ENCODE data around the gene PTBP3. TPM values are rescaled to one million over a fixed set of nuclear protein-coding genes. Genes with fewer than 3 reads are reported as not detected.

PTBP3 gene
- total and polyA plus RNA-seq, 2 of the 13 experiments (the other 11 are each of a cell fraction or from before 2014, with no cell fraction given), result 52.8 to 61.1 TPM

DNA sequence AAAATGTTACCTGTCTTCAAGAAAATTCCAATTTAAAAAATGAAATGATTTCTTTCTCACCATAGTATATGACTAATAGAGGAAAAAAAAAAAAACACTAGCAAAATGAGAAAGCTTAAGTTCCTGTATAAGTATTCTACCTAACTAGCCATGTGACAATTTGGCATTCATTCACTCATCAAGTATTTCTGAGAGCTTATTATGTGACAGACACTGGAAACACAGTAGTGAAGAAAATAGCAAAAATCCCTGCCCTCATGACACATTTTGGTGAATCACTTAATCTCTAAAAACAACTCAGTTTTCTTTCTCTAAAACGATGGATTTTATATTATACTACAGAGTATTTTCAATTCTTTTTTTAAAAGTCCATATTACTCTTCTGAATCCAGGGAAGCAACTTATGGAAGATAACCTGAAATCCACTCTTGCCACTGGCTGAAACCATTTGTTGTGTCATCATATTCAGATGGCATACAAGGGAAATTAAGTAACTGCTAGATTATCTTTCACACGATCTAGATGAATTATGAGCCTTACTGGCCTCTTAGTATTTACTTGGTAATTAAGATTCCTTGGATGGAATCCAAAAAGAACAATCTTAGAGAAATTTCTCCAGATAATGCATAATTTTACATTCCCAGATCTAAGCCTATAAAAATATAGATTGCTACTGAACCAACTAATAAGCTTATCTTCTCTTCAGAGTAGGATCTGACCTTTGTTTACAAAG, 5.5 kb downstream of the PTBP3 start (continued):
- TF ChIP-seq, protein P1, sequence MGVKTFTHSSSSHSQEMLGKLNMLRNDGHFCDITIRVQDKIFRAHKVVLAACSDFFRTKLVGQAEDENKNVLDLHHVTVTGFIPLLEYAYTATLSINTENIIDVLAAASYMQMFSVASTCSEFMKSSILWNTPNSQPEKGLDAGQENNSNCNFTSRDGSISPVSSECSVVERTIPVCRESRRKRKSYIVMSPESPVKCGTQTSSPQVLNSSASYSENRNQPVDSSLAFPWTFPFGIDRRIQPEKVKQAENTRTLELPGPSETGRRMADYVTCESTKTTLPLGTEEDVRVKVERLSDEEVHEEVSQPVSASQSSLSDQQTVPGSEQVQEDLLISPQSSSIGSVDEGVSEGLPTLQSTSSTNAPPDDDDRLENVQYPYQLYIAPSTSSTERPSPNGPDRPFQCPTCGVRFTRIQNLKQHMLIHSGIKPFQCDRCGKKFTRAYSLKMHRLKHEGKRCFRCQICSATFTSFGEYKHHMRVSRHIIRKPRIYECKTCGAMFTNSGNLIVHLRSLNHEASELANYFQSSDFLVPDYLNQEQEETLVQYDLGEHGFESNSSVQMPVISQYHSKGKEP (CRISPR knock-in tag; IDR thresholded peaks at IDR 0.05), result no peak
- no peak for TF ChIP-seq ZNF598 (CRISPR knock-in tag; IDR thresholded peaks at IDR 0.05; ENCODE audit: borderline replicate concordance)

DNA sequence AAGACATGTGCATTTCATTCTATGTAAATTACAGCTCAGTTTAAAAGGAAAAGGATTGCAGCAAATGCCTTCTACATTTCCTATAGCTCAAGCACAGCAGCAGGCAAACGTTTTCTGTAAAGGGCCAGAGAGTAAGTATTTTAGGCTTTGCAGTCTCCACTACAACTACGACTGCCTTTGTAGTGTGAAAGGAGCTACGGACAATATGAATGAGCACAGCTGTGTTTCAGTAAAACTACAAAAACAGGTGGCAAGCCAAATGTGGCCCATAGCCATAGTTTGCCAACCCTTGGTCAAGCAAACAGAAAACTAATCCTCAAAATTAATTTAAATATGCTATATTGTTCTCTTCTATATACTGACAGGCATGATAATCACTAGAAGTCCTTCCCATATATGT, 7.2 kb downstream of the PTBP3 start:
- no peak for FAIRE-seq
- no peak overlapping the region for H3K9ac ChIP-seq (ENCODE audit: insufficient read depth, low read depth, low read length)
- no peak for DNase-seq (ENCODE audit: low spot score)
- peaks cover 98% of the 10 kb centered on the region for H3K79me2 ChIP-seq (ENCODE audit: insufficient read depth, low read length)
- peaks cover 38% of the 10 kb centered on the region for H4K20me1 ChIP-seq (ENCODE audit: insufficient read depth, low read length)
- H2AFZ ChIP-seq (ENCODE audit: low read length), result no peak overlapping the region
- H3K4me2 ChIP-seq (ENCODE audit: low read depth, low read length), result no peak overlapping the region
- H3K4me3 ChIP-seq (replicated peaks in 1 of 3; ENCODE audit: insufficient read depth in 1 of 3, low read depth in 2 of 3, low read length in 3 of 3), result no peak overlapping the region
- no peak for ATAC-seq
- no peaks in the 10 kb centered on the region for H3K27me3 ChIP-seq (ENCODE audit: control insufficient read depth in 1 of 2, insufficient read depth in 2 of 2, low read length in 2 of 2)
- intact Hi-C loops (cut with micrococcal nuclease; ENCODE audit: unreplicated experiment), result no loop called here
- peaks cover 97% of the 10 kb centered on the region for H3K4me1 ChIP-seq (ENCODE audit: insufficient read depth, low read length)
- peak overlapping the region; percentile 41 for H3K27ac ChIP-seq (ENCODE audit: extremely low read length, insufficient read depth, low read length)
- WGBS (ENCODE audit: low lambda C conversion rate), result 82% methylated on average over 3 of the region's 3 CpGs
- ChIA-PET CTCF (ENCODE audit: low intra/inter-chr PET ratio, low total read pairs) (no interaction called here), POLR2A (interaction anchor here (1.1 to 1.4 kb wide), 2 partner anchors 9 to 213 kb away, joined by 3 to 4 read pairs; no protein-coding TSS in a partner anchor)
- in situ Hi-C loops (cut with HindIII; ENCODE audit: extremely low pct_ligation_motif_present, low pct_unique_long_range_greater_than_20kb), result no loop called here
- peaks cover 3% of the 10 kb centered on the region in 2 experiments; a peak in 1 of 5 replicates for H3K36me3 ChIP-seq (replicated peaks in 1 of 2; ENCODE audit: control insufficient read depth in 1 of 2, insufficient read depth in 2 of 2, low read length in 2 of 2)
- no peaks in the 10 kb centered on the region for H3K9me3 ChIP-seq (ENCODE audit: low read length)
- no TSS peak for BruUV-seq (replicated peaks)
- TF ChIP-seq ZSCAN22 (CRISPR knock-in tag; IDR thresholded peaks at IDR 0.05) (no peak), ZNF572 (CRISPR knock-in tag; IDR thresholded peaks at IDR 0.05) (no peak), NONO (IDR thresholded peaks at IDR 0.05) (no peak), NONO (CRISPR knock-in tag; conservative IDR thresholded peaks at IDR 0.05) (no peak), ATF7 (IDR thresholded peaks at IDR 0.05) (no peak), ATF7 (CRISPR knock-in tag; IDR thresholded peaks at IDR 0.05) (no peak), ZNF12 (CRISPR knock-in tag; IDR thresholded peaks at IDR 0.05) (no peak), ZNF792 (CRISPR knock-in tag; IDR thresholded peaks at IDR 0.05) (no peak), FOXM1 (CRISPR knock-in tag; IDR thresholded peaks at IDR 0.05) (no peak)
- TF ChIP-seq, protein P2, sequence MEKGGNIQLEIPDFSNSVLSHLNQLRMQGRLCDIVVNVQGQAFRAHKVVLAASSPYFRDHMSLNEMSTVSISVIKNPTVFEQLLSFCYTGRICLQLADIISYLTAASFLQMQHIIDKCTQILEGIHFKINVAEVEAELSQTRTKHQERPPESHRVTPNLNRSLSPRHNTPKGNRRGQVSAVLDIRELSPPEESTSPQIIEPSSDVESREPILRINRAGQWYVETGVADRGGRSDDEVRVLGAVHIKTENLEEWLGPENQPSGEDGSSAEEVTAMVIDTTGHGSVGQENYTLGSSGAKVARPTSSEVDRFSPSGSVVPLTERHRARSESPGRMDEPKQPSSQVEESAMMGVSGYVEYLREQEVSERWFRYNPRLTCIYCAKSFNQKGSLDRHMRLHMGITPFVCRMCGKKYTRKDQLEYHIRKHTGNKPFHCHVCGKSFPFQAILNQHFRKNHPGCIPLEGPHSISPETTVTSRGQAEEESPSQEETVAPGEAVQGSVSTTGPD (CRISPR knock-in tag; IDR thresholded peaks at IDR 0.05), result no peak
- TF ChIP-seq, protein P3, sequence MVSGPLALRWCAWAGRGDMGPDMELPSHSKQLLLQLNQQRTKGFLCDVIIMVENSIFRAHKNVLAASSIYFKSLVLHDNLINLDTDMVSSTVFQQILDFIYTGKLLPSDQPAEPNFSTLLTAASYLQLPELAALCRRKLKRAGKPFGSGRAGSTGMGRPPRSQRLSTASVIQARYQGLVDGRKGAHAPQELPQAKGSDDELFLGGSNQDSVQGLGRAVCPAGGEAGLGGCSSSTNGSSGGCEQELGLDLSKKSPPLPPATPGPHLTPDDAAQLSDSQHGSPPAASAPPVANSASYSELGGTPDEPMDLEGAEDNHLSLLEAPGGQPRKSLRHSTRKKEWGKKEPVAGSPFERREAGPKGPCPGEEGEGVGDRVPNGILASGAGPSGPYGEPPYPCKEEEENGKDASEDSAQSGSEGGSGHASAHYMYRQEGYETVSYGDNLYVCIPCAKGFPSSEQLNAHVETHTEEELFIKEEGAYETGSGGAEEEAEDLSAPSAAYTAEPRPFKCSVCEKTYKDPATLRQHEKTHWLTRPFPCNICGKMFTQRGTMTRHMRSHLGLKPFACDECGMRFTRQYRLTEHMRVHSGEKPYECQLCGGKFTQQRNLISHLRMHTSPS (CRISPR knock-in tag; IDR thresholded peaks at IDR 0.05; ENCODE audit: low read depth), result no peak
- TF ChIP-seq, protein P4, sequence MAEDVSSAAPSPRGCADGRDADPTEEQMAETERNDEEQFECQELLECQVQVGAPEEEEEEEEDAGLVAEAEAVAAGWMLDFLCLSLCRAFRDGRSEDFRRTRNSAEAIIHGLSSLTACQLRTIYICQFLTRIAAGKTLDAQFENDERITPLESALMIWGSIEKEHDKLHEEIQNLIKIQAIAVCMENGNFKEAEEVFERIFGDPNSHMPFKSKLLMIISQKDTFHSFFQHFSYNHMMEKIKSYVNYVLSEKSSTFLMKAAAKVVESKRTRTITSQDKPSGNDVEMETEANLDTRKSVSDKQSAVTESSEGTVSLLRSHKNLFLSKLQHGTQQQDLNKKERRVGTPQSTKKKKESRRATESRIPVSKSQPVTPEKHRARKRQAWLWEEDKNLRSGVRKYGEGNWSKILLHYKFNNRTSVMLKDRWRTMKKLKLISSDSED (CRISPR knock-in tag; IDR thresholded peaks at IDR 0.05), result no peak
- TF ChIP-seq, protein P5, sequence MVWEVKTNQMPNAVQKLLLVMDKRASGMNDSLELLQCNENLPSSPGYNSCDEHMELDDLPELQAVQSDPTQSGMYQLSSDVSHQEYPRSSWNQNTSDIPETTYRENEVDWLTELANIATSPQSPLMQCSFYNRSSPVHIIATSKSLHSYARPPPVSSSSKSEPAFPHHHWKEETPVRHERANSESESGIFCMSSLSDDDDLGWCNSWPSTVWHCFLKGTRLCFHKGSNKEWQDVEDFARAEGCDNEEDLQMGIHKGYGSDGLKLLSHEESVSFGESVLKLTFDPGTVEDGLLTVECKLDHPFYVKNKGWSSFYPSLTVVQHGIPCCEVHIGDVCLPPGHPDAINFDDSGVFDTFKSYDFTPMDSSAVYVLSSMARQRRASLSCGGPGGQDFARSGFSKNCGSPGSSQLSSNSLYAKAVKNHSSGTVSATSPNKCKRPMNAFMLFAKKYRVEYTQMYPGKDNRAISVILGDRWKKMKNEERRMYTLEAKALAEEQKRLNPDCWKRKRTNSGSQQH (CRISPR knock-in tag; IDR thresholded peaks at IDR 0.05; ENCODE audit: low read depth), result no peak
- TF ChIP-seq, protein P6, sequence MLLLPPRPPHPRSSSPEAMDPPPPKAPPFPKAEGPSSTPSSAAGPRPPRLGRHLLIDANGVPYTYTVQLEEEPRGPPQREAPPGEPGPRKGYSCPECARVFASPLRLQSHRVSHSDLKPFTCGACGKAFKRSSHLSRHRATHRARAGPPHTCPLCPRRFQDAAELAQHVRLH (CRISPR knock-in tag; IDR thresholded peaks at IDR 0.05; ENCODE audit: borderline replicate concordance, low read depth), result no peak
